Effector memory CD4-positive, alpha-beta T cell (primary cell): Measurements from ENCODE around the gene POLR3E.

ENCODE experiments used
- DNase-seq, 3 donors: peaks; one replicate each; pipeline ENCODE4 v3.0.0-alpha.2; 2020
- H3K27ac ChIP-seq: 2 replicates; pipeline ENCODE4 v1.7.0; 2013; ENCODE audit warnings: mild to moderate bottlenecking, low read length, moderate library complexity; ENCODE audit not compliant: insufficient read depth, poor library complexity, severe bottlenecking
- H3K27me3 ChIP-seq: replicated peaks from 2 replicates; pipeline ENCODE4 v1.7.0; 2013; ENCODE audit warnings: mild to moderate bottlenecking, low read length; ENCODE audit not compliant: insufficient read depth, control insufficient read depth, poor library complexity, severe bottlenecking
- H3K36me3 ChIP-seq: 2 replicates; pipeline ENCODE4 v1.7.0; 2013; ENCODE audit warnings: mild to moderate bottlenecking, low read length, moderate library complexity; ENCODE audit not compliant: control insufficient read depth, insufficient read depth
- H3K4me1 ChIP-seq: 2 replicates; pipeline ENCODE4 v1.7.0; 2013; ENCODE audit warnings: low read length, mild to moderate bottlenecking; ENCODE audit not compliant: control insufficient read depth, insufficient read depth, poor library complexity, severe bottlenecking
- H3K4me3 ChIP-seq: 2 replicates; pipeline ENCODE4 v1.7.0; 2013; ENCODE audit warnings: low read length, low read depth, mild to moderate bottlenecking; ENCODE audit not compliant: insufficient read depth, poor library complexity, severe bottlenecking
- H3K9me3 ChIP-seq: 2 replicates; pipeline ENCODE4 v1.7.0; 2013; ENCODE audit warnings: mild to moderate bottlenecking, low read length, moderate library complexity; ENCODE audit not compliant: control insufficient read depth

Gene POLR3E

GRCh38 chr16:22315979-22316378 lies 18.8 kb downstream of the POLR3E start:
- no peaks in the 10 kb centered on the region for H3K27me3 ChIP-seq
- H3K9me3 ChIP-seq: no peaks in the 10 kb centered on the region
- DNase-seq: no peak
- peaks cover 82% of the 10 kb centered on the region for H3K36me3 ChIP-seq
- H3K4me1 ChIP-seq: no peaks in the 10 kb centered on the region
- H3K27ac ChIP-seq: no peak overlapping the region
- no peak overlapping the region for H3K4me3 ChIP-seq

GRCh38 chr16:22316411-22316811 lies 19.2 kb downstream of the POLR3E start:
- H3K36me3 ChIP-seq: peaks cover 81% of the 10 kb centered on the region
- H3K4me1 ChIP-seq: no peaks in the 10 kb centered on the region
- no peaks in the 10 kb centered on the region for H3K27me3 ChIP-seq
- H3K4me3 ChIP-seq: no peak overlapping the region
- no peak for DNase-seq
- no peaks in the 10 kb centered on the region for H3K9me3 ChIP-seq
- H3K27ac ChIP-seq: no peak overlapping the region

GRCh38 chr16:22317001-22317530 lies 19.9 kb downstream of the POLR3E start:
- H3K4me3 ChIP-seq: no peak overlapping the region
- no peak for DNase-seq
- H3K4me1 ChIP-seq: no peaks in the 10 kb centered on the region
- H3K27ac ChIP-seq: no peak overlapping the region
- no peaks in the 10 kb centered on the region for H3K27me3 ChIP-seq
- no peaks in the 10 kb centered on the region for H3K9me3 ChIP-seq
- H3K36me3 ChIP-seq: peaks cover 81% of the 10 kb centered on the region

- H3K4me1 ChIP-seq: no peaks in the 10 kb centered on the region
- DNase-seq: no peak
- no peaks in the 10 kb centered on the region for H3K9me3 ChIP-seq
- H3K36me3 ChIP-seq: peaks cover 82% of the 10 kb centered on the region
- H3K27ac ChIP-seq: no peak overlapping the region
- H3K27me3 ChIP-seq: no peaks in the 10 kb centered on the region
- H3K4me3 ChIP-seq: no peak overlapping the region
Observed at GRCh38 chr16:22317625-22318024, 20.4 kb downstream of the POLR3E start.

GRCh38 chr16:22318690-22319358 lies 21.6 kb downstream of the POLR3E start:
- Histone ChIP-seq H3K4me1 (no peaks in the 10 kb centered on the region), H3K9me3 (no peaks in the 10 kb centered on the region), H3K27ac (no peak overlapping the region), H3K27me3 (no peaks in the 10 kb centered on the region), H3K36me3 (peaks cover 89% of the 10 kb centered on the region), H3K4me3 (no peak overlapping the region)
- peak; percentile 26 to 38 (median 27) for DNase-seq

GRCh38 chr16:22320572-22321339 lies 23.5 kb downstream of the POLR3E start:
- H3K27me3 ChIP-seq: no peaks in the 10 kb centered on the region
- no peaks in the 10 kb centered on the region for H3K4me1 ChIP-seq
- H3K4me3 ChIP-seq: no peak overlapping the region
- peaks cover 90% of the 10 kb centered on the region for H3K36me3 ChIP-seq
- no peak for DNase-seq
- H3K9me3 ChIP-seq: no peaks in the 10 kb centered on the region
- H3K27ac ChIP-seq: no peak overlapping the region

- peak; percentile 45 to 66 (median 47) for DNase-seq
- H3K36me3 ChIP-seq: peaks cover 90% of the 10 kb centered on the region
Observed at GRCh38 chr16:22321340-22322001, 24.3 kb downstream of the POLR3E start.

GRCh38 chr16:22322021-22322471 lies 24.8 kb downstream of the POLR3E start:
- DNase-seq: no peak
- Histone ChIP-seq H3K4me3 (no peak overlapping the region), H3K36me3 (peaks cover 90% of the 10 kb centered on the region), H3K27ac (no peak overlapping the region), H3K9me3 (no peaks in the 10 kb centered on the region), H3K27me3 (no peaks in the 10 kb centered on the region), H3K4me1 (no peaks in the 10 kb centered on the region)

More at GRCh38 chr16:22321340-22322001, 24.3 kb downstream of the POLR3E start:
- Histone ChIP-seq H3K27ac (no peak overlapping the region), H3K4me3 (no peak overlapping the region), H3K27me3 (no peaks in the 10 kb centered on the region), H3K9me3 (no peaks in the 10 kb centered on the region), H3K4me1 (no peaks in the 10 kb centered on the region)

GRCh38 chr16:22322741-22323140 lies 25.5 kb downstream of the POLR3E start:
- DNase-seq: no peak
- H3K9me3 ChIP-seq: no peaks in the 10 kb centered on the region
- no peaks in the 10 kb centered on the region for H3K27me3 ChIP-seq
- H3K36me3 ChIP-seq: peaks cover 89% of the 10 kb centered on the region
- H3K27ac ChIP-seq: no peak overlapping the region
- no peaks in the 10 kb centered on the region for H3K4me1 ChIP-seq
- no peak overlapping the region for H3K4me3 ChIP-seq
